Measurements from ENCODE around the gene GBE1. TPM values are rescaled to one million over a fixed set of nuclear protein-coding genes. Genes with fewer than 3 reads are reported as not detected.
A peak's percentile ranks its signal among the peaks of the same experiment; 100 is the strongest.

Gene GBE1
- total RNA-seq, 1 donor from 2014 or later, result 39.2 TPM

GRCh38 chr3:81572201-81572756 lies 189.2 kb downstream of the GBE1 start:
- TF ChIP-seq, protein P1, sequence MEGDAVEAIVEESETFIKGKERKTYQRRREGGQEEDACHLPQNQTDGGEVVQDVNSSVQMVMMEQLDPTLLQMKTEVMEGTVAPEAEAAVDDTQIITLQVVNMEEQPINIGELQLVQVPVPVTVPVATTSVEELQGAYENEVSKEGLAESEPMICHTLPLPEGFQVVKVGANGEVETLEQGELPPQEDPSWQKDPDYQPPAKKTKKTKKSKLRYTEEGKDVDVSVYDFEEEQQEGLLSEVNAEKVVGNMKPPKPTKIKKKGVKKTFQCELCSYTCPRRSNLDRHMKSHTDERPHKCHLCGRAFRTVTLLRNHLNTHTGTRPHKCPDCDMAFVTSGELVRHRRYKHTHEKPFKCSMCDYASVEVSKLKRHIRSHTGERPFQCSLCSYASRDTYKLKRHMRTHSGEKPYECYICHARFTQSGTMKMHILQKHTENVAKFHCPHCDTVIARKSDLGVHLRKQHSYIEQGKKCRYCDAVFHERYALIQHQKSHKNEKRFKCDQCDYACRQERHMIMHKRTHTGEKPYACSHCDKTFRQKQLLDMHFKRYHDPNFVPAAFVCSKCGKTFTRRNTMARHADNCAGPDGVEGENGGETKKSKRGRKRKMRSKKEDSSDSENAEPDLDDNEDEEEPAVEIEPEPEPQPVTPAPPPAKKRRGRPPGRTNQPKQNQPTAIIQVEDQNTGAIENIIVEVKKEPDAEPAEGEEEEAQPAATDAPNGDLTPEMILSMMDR (IDR thresholded peaks at IDR 0.05), result no peak
- Mint-ChIP-seq H3K4me1 (ENCODE audit: unreplicated experiment) (peaks cover 5% of the 10 kb centered on the region), H3K27me3 (ENCODE audit: unreplicated experiment) (no peaks in the 10 kb centered on the region), H3K4me3 (ENCODE audit: unreplicated experiment) (no peak overlapping the region), H3K9me3 (ENCODE audit: unreplicated experiment) (no peaks in the 10 kb centered on the region), H3K27ac (ENCODE audit: unreplicated experiment) (no peak overlapping the region), H3K36me3 (ENCODE audit: unreplicated experiment) (peaks cover 4% of the 10 kb centered on the region)
- DNase-seq (ENCODE audit: extremely low spot score, unreplicated experiment), result no peak

GRCh38 chr3:81568378-81568777 lies 193.1 kb downstream of the GBE1 start:
- peaks cover 14% of the 10 kb centered on the region for H3K36me3 Mint-ChIP-seq (ENCODE audit: unreplicated experiment)
- peaks cover 15% of the 10 kb centered on the region for H3K4me1 Mint-ChIP-seq (ENCODE audit: unreplicated experiment)
- H3K27ac Mint-ChIP-seq (ENCODE audit: unreplicated experiment), result no peak overlapping the region
- H3K9me3 Mint-ChIP-seq (ENCODE audit: unreplicated experiment), result no peaks in the 10 kb centered on the region
- H3K4me3 Mint-ChIP-seq (ENCODE audit: unreplicated experiment), result no peak overlapping the region
- H3K27me3 Mint-ChIP-seq (ENCODE audit: unreplicated experiment), result no peaks in the 10 kb centered on the region
- TF ChIP-seq, protein P1 (IDR thresholded peaks at IDR 0.05), result no peak
- no peak for DNase-seq (ENCODE audit: extremely low spot score, unreplicated experiment)

DNA sequence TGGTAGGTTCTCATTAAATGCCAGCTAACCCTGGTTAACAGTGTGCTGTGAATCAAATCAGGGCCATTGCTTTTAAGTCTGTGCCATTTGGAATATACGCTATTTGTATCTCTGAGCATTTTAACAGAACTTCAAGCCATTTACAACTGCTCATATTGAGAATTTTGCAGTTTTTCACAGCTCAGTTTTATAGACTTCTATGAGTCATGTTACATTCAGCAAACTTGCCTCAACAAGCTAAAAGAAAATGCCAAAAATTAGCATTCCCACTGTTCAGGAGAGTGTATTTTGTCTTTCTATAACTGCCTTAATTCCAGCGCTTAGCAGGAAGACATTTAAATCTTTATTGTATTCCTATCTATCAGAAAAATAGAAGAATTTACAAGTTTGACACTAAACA lies 196.4 kb downstream of the GBE1 start:
- no peak for DNase-seq (ENCODE audit: extremely low spot score, unreplicated experiment)

DNA sequence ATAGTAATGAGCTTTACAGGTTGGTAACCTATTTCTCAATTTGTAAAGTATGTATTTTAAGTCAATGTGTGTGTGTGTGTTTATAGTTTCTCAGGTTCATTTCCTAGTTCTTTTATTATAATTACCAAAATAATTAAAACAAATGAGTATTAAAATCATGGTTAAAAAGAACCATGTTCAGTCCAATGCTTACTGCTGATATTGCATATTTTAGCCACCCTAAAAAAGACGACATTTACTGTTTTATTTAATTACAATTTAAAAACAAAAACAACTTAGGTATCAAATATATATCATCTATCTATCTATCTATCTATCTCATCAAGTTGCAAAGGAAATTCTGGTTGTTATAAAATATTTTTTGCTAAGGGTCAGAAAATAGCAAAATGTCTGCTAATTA lies 203.3 kb downstream of the GBE1 start:
- Mint-ChIP-seq H3K4me1 (ENCODE audit: unreplicated experiment) (peaks cover 15% of the 10 kb centered on the region), H3K4me3 (ENCODE audit: unreplicated experiment) (no peak overlapping the region), H3K9me3 (ENCODE audit: unreplicated experiment) (no peaks in the 10 kb centered on the region), H3K27ac (ENCODE audit: unreplicated experiment) (no peak overlapping the region), H3K36me3 (ENCODE audit: unreplicated experiment) (peaks cover 9% of the 10 kb centered on the region), H3K27me3 (ENCODE audit: unreplicated experiment) (no peaks in the 10 kb centered on the region)
- no peak for DNase-seq (ENCODE audit: extremely low spot score, unreplicated experiment)
- TF ChIP-seq, protein P1 (IDR thresholded peaks at IDR 0.05), result no peak

More for the DNA sequence above, 196.4 kb downstream of the GBE1 start:
- Mint-ChIP-seq H3K9me3 (ENCODE audit: unreplicated experiment) (no peaks in the 10 kb centered on the region), H3K36me3 (ENCODE audit: unreplicated experiment) (peaks cover 15% of the 10 kb centered on the region), H3K27me3 (ENCODE audit: unreplicated experiment) (no peaks in the 10 kb centered on the region), H3K27ac (ENCODE audit: unreplicated experiment) (no peak overlapping the region), H3K4me3 (ENCODE audit: unreplicated experiment) (no peak overlapping the region), H3K4me1 (ENCODE audit: unreplicated experiment) (peaks cover 17% of the 10 kb centered on the region)
- TF ChIP-seq, protein P1 (IDR thresholded peaks at IDR 0.05), result no peak

DNA sequence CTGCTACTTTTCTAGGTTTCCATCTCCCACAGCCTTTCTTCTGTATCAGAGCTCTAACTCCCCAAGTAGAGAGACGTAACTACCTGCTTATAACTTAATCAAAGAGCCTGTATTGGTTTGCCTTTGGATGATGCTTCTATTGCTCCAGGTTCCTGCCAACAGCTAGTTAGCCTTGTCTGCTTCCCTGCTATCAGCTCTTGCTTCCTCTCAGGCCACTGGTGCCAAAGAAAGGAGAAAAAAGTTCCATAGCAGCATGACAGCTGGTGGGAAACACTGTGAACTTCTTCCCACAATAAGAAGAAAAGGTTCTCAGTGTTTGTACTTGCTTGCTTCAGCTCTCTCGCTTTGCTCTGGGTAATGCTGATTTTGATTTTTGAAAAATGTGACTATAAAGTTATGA lies 206.6 kb downstream of the GBE1 start:
- peaks cover 4% of the 10 kb centered on the region for H3K9me3 Mint-ChIP-seq (ENCODE audit: unreplicated experiment)
- H3K36me3 Mint-ChIP-seq (ENCODE audit: unreplicated experiment), result peaks cover 3% of the 10 kb centered on the region
- DNase-seq (ENCODE audit: extremely low spot score, unreplicated experiment), result no peak
- H3K4me3 Mint-ChIP-seq (ENCODE audit: unreplicated experiment), result no peak overlapping the region
- peaks cover 10% of the 10 kb centered on the region for H3K4me1 Mint-ChIP-seq (ENCODE audit: unreplicated experiment)
- peak overlapping the region; percentile 25 for H3K27ac Mint-ChIP-seq (ENCODE audit: unreplicated experiment)
- TF ChIP-seq, protein P1 (IDR thresholded peaks at IDR 0.05), result no peak
- H3K27me3 Mint-ChIP-seq (ENCODE audit: unreplicated experiment), result no peaks in the 10 kb centered on the region
